ENCODE measurements around the gene CATSPERE. TPM values are rescaled to one million over a fixed set of nuclear protein-coding genes. Genes with fewer than 3 reads are reported as not detected.

Gene CATSPERE
- total RNA-seq, 2 donors from 2014 or later, result 0.26 to 2.3 TPM

- intact Hi-C loops (cut with DNase I), result no loop called here
- peaks cover 52% of the 10 kb centered on the region for H3K4me1 ChIP-seq
- H3K36me3 ChIP-seq (replicated peaks in 1 of 2; ENCODE audit: insufficient read depth in 1 of 2, low read depth in 2 of 2), result no peaks in the 10 kb centered on the region
- WGBS, 2 donors, result 7 to 23% methylated on average over 1 of the region's 1 CpG
- H3K27me3 ChIP-seq, result no peaks in the 10 kb centered on the region
- H3K27ac ChIP-seq, result no peak overlapping the region
- DNase-seq (no peak), ATAC-seq (no peak)
- TF ChIP-seq, protein P1, sequence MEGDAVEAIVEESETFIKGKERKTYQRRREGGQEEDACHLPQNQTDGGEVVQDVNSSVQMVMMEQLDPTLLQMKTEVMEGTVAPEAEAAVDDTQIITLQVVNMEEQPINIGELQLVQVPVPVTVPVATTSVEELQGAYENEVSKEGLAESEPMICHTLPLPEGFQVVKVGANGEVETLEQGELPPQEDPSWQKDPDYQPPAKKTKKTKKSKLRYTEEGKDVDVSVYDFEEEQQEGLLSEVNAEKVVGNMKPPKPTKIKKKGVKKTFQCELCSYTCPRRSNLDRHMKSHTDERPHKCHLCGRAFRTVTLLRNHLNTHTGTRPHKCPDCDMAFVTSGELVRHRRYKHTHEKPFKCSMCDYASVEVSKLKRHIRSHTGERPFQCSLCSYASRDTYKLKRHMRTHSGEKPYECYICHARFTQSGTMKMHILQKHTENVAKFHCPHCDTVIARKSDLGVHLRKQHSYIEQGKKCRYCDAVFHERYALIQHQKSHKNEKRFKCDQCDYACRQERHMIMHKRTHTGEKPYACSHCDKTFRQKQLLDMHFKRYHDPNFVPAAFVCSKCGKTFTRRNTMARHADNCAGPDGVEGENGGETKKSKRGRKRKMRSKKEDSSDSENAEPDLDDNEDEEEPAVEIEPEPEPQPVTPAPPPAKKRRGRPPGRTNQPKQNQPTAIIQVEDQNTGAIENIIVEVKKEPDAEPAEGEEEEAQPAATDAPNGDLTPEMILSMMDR (IDR thresholded peaks at IDR 0.05), result no peak
- TF ChIP-seq POLR2A (IDR thresholded peaks at IDR 0.05), result no peak
- peaks cover 0 to 3% (median 0%) of the 10 kb centered on the region in 3 donors for H3K9me3 ChIP-seq
- H3K4me3 ChIP-seq, result no peak overlapping the region
Observed at GRCh38 chr1:244447024-244447423, 14.0 kb upstream of the CATSPERE start.

GRCh38 chr1:244447552-244447951 is 13.5 kb upstream of the CATSPERE start:
- 91 to 98% methylated on average over 2 of the region's 2 CpGs for WGBS, 2 donors
- Histone ChIP-seq H3K36me3 (replicated peaks in 1 of 2; ENCODE audit: insufficient read depth in 1 of 2, low read depth in 2 of 2) (no peaks in the 10 kb centered on the region), H3K27me3 (no peaks in the 10 kb centered on the region), H3K27ac (no peak overlapping the region), H3K9me3 (peaks cover 0 to 3% (median 0%) of the 10 kb centered on the region in 3 donors), H3K4me1 (peaks cover 55% of the 10 kb centered on the region), H3K4me3 (no peak overlapping the region)
- DNase-seq (no peak), ATAC-seq (no peak)
- no peak for TF ChIP-seq POLR2A (IDR thresholded peaks at IDR 0.05)
- TF ChIP-seq, protein P1 (IDR thresholded peaks at IDR 0.05), result no peak
- intact Hi-C loops (cut with DNase I), result no loop called here

- Histone ChIP-seq H3K9me3 (peaks cover 0 to 3% (median 0%) of the 10 kb centered on the region in 3 donors), H3K36me3 (replicated peaks in 1 of 2; ENCODE audit: insufficient read depth in 1 of 2, low read depth in 2 of 2) (no peaks in the 10 kb centered on the region), H3K4me3 (no peak overlapping the region), H3K27me3 (no peaks in the 10 kb centered on the region), H3K27ac (no peak overlapping the region), H3K4me1 (peaks cover 58% of the 10 kb centered on the region)
- 90 to 91% methylated on average over 5 of the region's 5 CpGs for WGBS, 2 donors
- no peak for ATAC-seq
- TF ChIP-seq POLR2A (IDR thresholded peaks at IDR 0.05), result no peak
- TF ChIP-seq, protein P1 (IDR thresholded peaks at IDR 0.05), result no peak
- intact Hi-C loops (cut with DNase I), result no loop called here
- DNase-seq, result no peak
Observed at GRCh38 chr1:244448279-244449036, 12.6 kb upstream of the CATSPERE start.

DNA sequence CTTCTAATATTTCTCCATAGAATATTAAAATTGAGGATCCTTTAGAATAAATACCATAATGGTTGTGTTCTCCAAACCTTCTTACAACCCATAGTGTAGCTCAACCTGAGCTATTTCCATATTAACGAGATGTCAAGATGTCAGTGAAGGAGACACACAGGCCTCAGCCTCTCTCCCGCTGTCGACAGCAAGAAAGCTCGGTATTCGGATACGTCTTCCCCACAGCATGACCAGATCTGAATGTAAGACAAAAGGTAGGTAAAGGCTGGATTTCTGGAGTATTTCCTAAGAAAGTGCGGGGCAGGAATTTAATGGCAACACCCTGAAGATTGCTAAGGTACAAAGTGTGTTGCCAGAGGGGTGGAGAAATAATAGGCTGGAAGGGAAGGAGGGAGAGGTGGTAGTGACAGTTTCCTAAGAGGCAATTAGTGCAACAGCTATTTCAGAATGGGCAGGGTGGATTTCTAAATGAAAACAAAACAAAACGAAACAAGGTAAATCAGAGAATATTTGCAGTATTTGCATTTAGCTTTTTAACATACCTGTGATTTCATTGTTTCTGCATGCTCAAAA is 11.1 kb upstream of the CATSPERE start:
- Histone ChIP-seq H3K27ac (peak overlapping the region in 3 of 4 donors; percentile 17 to 91 (median 89)), H3K4me3 (no peak overlapping the region), H3K9me3 (peaks cover 0 to 3% (median 0%) of the 10 kb centered on the region in 3 donors), H3K36me3 (replicated peaks in 1 of 2; ENCODE audit: insufficient read depth in 1 of 2, low read depth in 2 of 2) (no peaks in the 10 kb centered on the region), H3K27me3 (no peaks in the 10 kb centered on the region), H3K4me1 (peaks cover 54% of the 10 kb centered on the region)
- WGBS, 2 donors, result 74 to 79% methylated on average over 8 of the region's 8 CpGs
- ATAC-seq, result no peak
- no peak for DNase-seq
- TF ChIP-seq, protein P1 (IDR thresholded peaks at IDR 0.05), result no peak
- no peak for TF ChIP-seq POLR2A (IDR thresholded peaks at IDR 0.05)
- intact Hi-C loops (cut with DNase I), result no loop called here
